Testis (tissue), 2 donors: ENCODE results near the gene NPIPA2.
"Not testable (repeated sequence)": the region's sequence is repeated elsewhere in the genome, so short reads cannot be mapped to it uniquely, and the experiment has no call there.

Source experiments
- CTCF ChIP-seq, 3 experiments: fragments of 450-650 bp in 2 of 3; fragments of 200-600 bp in 1 of 3; sonication (generic) in 1 of 3; IDR thresholded peaks; one replicate each; pipeline ENCODE4 v1.5.1; 2016 to 2019; ENCODE audit warnings: antibody characterized with exemption in 3 of 3, mild to moderate bottlenecking in 2 of 3, moderate library complexity in 1 of 3
- POLR2A ChIP-seq: fragments of 450-650 bp; IDR thresholded peaks from one replicate; pipeline ENCODE4 v1.6.1; 2017; ENCODE audit warnings: antibody characterized with exemption, mild to moderate bottlenecking, moderate library complexity

- TF ChIP-seq POLR2A; CTCF (IDR thresholded peaks at IDR 0.05): not testable (repeated sequence)
Observed at GRCh38 chr16:14797558-14797957, 55.2 kb downstream of the NPIPA2 start.
